Suppressor macrophage treated with lipopolysaccharide for 1 hour (primary cell): ENCODE results near the gene ZNF655.
"Not testable (repeated sequence)": the region's sequence is repeated elsewhere in the genome, so short reads cannot be mapped to it uniquely, and the experiment has no call there.

Experiments
- DNase-seq, 3 donors: peaks; one replicate each; pipeline ENCODE4 v3.0.0-alpha.2; 2020 to 2022

The ZNF655 gene

DNA sequence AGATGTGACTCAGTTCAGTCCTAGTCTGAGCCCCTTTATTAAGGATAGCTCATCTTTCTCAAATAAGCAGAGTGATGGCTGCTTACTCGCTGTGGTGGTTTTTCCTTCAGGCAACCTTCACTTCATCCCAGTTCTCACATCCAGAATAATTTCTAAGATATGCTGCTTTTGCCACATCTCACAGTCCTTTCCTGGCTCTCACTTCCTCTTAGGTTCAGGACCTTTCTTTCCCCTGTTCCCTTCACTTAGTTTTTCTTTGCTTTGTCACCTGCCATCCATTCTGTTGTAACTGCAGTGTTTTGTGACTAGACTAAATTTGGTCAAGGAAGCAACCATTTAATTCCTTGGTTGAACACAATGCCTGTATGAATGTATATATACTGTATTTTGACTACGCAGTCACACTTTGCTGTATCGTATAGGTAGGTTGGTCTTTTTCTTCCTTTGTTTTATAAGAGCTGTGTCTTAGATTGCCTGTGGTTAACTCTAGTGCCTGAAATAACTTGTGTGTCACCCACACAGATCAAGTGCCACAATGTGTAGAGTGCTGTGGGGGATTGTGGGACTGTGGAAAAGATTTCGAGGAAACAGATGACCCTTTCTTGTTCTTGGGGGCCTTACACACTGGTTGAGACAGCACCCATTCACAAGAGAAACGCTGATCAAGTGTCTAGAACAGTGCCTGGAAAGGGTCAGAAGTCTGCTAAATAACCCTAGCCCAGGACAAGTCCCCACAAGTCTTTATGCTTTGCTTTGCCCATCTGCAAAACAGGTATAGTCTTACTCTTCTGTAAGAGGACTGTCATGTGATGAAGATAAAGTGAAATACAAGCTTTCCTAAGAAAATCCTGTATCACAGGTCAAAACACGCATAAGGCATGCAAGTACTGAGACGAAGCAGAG is 2.6 kb downstream of the ZNF655 start:
- no peak for DNase-seq

DNA sequence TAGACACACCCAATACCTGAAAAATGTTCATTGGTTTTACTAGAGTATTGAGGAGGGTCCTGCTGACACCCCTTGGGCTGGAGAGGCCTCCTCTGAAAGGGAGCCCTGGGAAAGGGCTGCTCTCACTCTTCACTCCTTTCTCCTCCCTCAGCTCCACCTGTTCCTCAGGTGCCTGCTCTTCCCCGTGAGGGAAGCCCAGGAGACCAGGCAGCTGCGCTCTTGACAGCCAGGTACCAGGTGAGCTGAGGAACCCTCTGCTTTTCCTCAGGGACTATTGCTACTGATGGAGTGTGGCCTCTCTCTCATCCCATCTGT is 3.3 kb downstream of the ZNF655 start:
- DNase-seq = no peak

GRCh38 chr7:99562114-99562784 is 3.8 kb downstream of the ZNF655 start:
- DNase-seq = no peak

DNA sequence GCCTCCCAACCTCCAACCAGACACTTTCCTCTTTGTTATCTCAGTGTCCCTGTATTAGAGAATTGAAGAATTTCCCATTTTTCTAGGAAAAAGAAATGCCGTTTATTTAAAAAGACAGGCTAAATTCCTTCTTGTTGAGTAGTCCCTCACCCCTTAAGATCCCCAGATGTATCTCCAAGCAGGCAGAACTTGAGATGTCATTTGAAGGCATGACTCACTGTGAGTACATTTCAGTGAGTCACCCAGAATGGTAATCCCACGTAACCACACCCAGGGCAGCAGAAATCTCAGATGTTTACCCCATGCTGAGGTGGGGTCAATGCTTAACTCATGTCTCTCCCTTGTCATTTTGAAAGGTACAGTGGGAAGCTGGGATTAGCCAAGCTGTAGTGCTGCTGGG is 4.4 kb downstream of the ZNF655 start:
- DNase-seq = peak; percentile 75 to 87 (median 85)

- DNase-seq = no peak
Observed at GRCh38 chr7:99563650-99564049, 5.2 kb downstream of the ZNF655 start.

GRCh38 chr7:99568770-99569169 is 10.3 kb downstream of the ZNF655 start:
- not testable (repeated sequence) for DNase-seq

DNA sequence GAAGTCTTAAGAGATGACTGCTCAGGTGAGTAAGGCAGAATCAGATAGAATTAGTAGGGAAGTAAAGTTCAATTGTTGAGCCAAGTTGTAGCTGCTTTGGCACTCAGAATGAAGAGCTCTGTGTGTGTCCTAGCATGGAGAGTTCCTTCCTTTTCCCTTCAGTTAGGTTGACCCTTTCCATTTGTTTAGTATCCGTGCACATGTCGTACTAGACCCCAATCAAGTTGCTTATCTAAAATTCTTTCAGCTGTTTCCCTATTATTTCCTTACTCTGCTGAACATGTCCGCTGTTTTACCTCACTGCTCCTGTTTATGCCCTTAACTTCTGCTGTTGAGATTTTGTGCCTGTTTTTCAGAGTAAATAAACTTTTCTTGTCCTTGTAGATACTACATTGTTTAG is 13.3 kb downstream of the ZNF655 start:
- no peak for DNase-seq

GRCh38 chr7:99573257-99573656 is 14.8 kb downstream of the ZNF655 start:
- no peak for DNase-seq

DNA sequence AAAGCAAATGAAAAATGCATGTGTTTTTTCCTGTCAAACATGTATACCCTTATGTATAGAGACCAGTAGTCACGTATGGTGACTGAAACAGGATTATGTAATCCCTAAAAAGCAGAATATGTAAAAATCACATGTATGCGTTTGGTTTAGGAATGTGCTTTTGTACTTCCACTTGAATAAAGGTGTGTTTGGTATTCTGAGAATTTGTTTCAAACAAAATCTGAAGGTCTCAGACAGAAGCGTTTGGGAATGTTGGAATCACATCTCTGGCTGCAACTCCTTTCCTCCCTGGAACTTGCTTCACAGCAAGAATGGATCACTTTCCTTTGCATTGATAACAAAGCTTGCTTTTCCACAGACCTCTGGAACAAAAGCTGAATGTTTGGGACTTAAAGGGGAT is 17.8 kb downstream of the ZNF655 start:
- no peak for DNase-seq

GRCh38 chr7:99579281-99579955 is 21.0 kb downstream of the ZNF655 start:
- no peak for DNase-seq

- DNase-seq = peak in 1 of 3 donors; percentile 42
Observed at GRCh38 chr7:99579956-99580777, 21.7 kb downstream of the ZNF655 start.

DNA sequence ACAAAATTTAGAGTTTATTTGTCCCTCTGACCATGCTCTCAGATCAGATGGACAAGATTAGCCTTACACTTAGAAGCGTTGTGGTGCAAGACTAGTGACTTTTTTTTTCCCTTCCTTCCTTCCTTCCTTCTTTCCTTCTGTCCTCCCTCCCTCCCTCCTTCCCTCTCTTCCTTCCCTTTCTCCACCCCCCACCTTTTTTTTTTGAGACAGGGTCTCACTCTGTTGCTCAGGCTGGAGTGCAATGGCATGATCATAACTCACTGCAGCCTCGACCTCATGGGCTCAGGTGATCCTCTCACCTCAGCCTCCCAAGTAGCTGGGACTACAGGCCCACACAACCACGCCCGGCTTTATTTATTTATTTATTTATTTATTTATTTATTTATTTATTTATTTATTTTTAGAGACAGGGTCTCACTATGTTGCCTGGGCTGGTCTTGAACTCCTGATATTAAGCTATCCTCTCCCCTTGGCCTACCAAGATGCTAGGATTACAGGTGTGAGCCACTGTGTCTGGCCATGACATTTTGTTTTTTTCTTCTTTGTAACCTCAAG is 22.4 kb downstream of the ZNF655 start:
- DNase-seq = not testable (repeated sequence)

DNA sequence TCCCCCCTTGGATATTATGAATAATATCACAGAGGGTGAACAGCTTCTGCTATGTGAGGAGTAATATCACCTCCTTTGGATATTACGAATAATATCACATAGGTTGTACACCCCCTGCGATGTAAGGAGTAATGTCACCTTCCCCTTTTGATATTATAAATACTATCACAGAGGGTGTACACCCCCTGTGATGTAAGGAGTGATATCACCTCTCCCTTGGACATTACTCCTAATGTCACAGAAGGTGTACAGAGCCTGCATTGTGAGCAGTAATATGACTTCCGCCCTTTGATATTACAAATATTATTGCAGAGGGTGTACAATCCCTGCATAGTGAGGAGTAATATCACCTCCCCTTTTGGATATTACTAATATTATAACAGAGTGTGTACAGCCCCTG is 30.4 kb downstream of the ZNF655 start:
- no peak for DNase-seq

DNA sequence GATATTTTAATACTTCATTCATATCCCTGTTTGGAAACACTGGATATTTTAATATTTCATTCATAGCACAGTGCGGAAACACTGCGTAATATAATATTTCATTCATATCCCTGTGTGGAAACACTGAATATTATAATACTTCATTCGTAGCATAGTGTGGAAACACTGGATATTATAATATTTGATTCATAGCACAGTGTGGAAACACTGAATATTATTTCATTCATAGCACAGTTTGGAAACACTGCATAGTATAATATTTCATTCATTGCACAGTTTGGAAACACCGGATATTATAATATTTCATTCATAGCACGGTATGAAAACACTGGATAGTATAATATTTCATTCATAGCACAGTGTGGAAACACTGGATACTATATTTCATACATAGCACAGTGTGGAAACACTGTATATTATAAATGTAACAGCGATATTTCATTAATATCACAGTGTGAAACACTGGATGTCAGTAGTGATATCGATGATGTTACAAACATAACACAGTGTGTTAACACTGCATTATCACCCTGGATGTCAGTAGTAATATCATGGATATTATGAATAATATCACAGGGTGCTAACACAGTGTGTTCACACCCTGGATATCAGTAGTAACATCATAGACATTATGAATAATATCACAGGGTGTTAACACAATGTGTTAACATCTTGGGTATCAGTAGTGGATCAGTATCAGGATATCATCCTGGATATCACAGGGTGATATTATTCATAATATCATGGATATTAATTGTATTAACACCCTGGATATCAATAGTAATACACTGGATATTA is 36.7 kb downstream of the ZNF655 start:
- peak in 2 of 3 donors; percentile 23 to 33 for DNase-seq

GRCh38 chr7:99596408-99596955 is 38.0 kb downstream of the ZNF655 start:
- DNase-seq = no peak

DNA sequence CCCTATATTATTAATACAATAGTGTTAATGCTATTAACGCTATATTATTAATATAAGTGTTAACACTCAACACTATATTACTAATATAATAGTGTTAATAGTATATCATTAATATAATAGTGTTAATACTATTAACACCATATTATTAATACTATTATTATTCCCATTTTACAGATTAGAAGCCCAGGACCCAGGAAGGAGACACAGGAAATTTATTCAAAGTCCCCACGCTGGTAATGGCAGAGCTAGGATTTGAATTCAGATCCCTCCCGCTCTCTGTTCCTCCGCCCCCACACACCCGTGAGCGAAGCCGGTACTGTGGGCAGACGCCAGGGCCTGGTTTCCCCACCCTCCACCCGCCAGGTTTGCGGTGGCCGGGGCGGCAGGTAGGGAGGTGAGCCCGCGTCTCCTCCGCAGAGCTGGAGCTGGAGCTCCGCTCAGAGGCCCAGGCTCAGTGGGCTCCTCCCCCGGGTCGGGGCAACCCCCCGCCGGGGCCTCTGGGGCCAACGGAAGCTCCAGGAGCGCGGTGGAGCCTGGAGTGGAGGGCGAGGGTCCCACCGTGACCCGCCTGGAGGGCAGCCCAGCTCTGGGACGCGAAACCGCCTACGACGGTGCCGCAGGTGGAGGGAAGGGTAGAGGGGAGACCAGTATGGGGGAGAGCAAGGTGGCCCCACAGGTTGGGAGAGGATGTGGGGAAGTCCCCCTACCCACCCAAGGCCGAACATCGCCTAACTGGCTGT is 39.5 kb downstream of the ZNF655 start, which contains the start of gene TMEM225B:
Gene TMEM225B, plus strand, starts transcription at position 506 of the 740 bp plus-strand sequence. CDS start 6,122 bp downstream, outside the sequence.
- no peak for DNase-seq

- DNase-seq = no peak
Observed at GRCh38 chr7:99599836-99600235, 41.4 kb downstream of the ZNF655 start.

- DNase-seq = no peak
Observed at GRCh38 chr7:99601656-99602310, 43.3 kb downstream of the ZNF655 start.

GRCh38 chr7:99605527-99605926 is 47.1 kb downstream of the ZNF655 start:
- no peak for DNase-seq

DNA sequence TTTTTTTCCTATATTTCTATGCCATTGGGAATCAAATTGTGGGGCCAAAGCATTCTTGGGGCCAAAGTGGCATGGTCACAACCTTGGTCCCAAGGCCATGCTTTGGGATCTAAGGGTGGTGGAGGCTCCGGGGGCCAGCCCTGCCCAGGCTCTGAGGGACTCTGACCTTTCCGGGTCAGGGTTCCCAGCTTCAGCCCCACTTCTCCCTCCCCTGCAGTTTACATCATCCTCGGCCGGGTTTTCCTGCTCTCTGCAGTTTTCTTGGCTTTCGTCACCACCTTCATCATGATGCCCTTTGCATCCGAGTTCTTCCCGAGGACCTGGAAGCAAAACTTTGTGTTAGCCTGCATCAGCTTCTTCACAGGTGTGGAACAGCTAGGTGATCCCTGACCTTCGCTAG is 48.1 kb downstream of the ZNF655 start:
- no peak for DNase-seq
